Immature natural killer cell (primary cell): Measurements from ENCODE around the gene OR9A2. TPM values are rescaled to one million over a fixed set of nuclear protein-coding genes. Genes with fewer than 3 reads are reported as not detected.
"Not testable (repeated sequence)": the region's sequence is repeated elsewhere in the genome, so short reads cannot be mapped to it uniquely, and the experiment has no call there.

Source experiments
- DNase-seq, 3 donors: peaks; one replicate each; pipeline ENCODE4 v3.0.0; 2022; ENCODE audit warnings: mixed read lengths in 1 of 3
- H3K27ac Mint-ChIP-seq, 6 donors: one replicate each; pipeline ENCODE4 v1.8.0; 2020; ENCODE audit warnings: mixed read lengths in 6 of 6, mild to moderate bottlenecking in 5 of 6, inconsistent platforms in 4 of 6, moderate library complexity in 3 of 6
- H3K27me3 Mint-ChIP-seq, 3 donors: one replicate each; pipeline ENCODE4 v1.8.0; 2020 to 2021; ENCODE audit warnings: low read depth in 3 of 3, mild to moderate bottlenecking in 3 of 3, mixed read lengths in 3 of 3, moderate library complexity in 3 of 3, inconsistent platforms in 1 of 3
- H3K36me3 Mint-ChIP-seq, 3 donors: one replicate each; pipeline ENCODE4 v1.8.0; 2020; ENCODE audit warnings: mixed read lengths in 3 of 3, inconsistent platforms in 2 of 3, mild to moderate bottlenecking in 2 of 3
- H3K4me1 Mint-ChIP-seq, 2 donors: one replicate each; pipeline ENCODE4 v1.8.0; 2020; ENCODE audit warnings: inconsistent platforms in 2 of 2, mild to moderate bottlenecking in 2 of 2, mixed read lengths in 2 of 2, moderate library complexity in 1 of 2
- H3K4me3 Mint-ChIP-seq, 5 donors: one replicate each; pipeline ENCODE4 v1.8.0; 2020; ENCODE audit warnings: mild to moderate bottlenecking in 5 of 5, mixed read lengths in 5 of 5, inconsistent platforms in 3 of 5, moderate library complexity in 3 of 5
- H3K9me3 Mint-ChIP-seq, 6 donors: one replicate each; pipeline ENCODE4 v1.8.0; 2020; ENCODE audit warnings: mild to moderate bottlenecking in 6 of 6, mixed read lengths in 6 of 6, inconsistent platforms in 4 of 6, moderate library complexity in 3 of 6
- polyA plus RNA-seq, 3 donors: library from polyadenylated mRNA; unstranded; fragments of 300-500 nt; fragmentation: Illumina TruSeq; gene quantifications; one replicate each; pipeline ENCODE4 v1.2.3, GENCODE V29; 2021

OR9A2 gene
- polyA plus RNA-seq, 3 donors from 2014 or later, result not detected

GRCh38 chr7:142984297-142984696 is 42.6 kb downstream of the OR9A2 start:
- H3K4me1 Mint-ChIP-seq, result no peaks in the 10 kb centered on the region
- H3K27me3 Mint-ChIP-seq, result peaks cover 0 to 13% (median 7%) of the 10 kb centered on the region in 3 donors
- no peaks in the 10 kb centered on the region for H3K9me3 Mint-ChIP-seq
- H3K36me3 Mint-ChIP-seq, result no peaks in the 10 kb centered on the region
- no peak for DNase-seq
- no peak overlapping the region for H3K27ac Mint-ChIP-seq
- no peak overlapping the region for H3K4me3 Mint-ChIP-seq

GRCh38 chr7:142983825-142984224 is 43.1 kb downstream of the OR9A2 start:
- no peaks in the 10 kb centered on the region for H3K4me1 Mint-ChIP-seq
- H3K4me3 Mint-ChIP-seq, result no peak overlapping the region
- no peaks in the 10 kb centered on the region for H3K36me3 Mint-ChIP-seq
- peaks cover 0 to 3% (median 0%) of the 10 kb centered on the region in 6 donors for H3K9me3 Mint-ChIP-seq
- H3K27ac Mint-ChIP-seq, result no peak overlapping the region
- peaks cover 0 to 13% (median 7%) of the 10 kb centered on the region in 3 donors for H3K27me3 Mint-ChIP-seq
- no peak for DNase-seq

GRCh38 chr7:142978402-142978801 is 48.5 kb downstream of the OR9A2 start:
- DNase-seq, H3K27ac Mint-ChIP-seq, H3K9me3 Mint-ChIP-seq, H3K4me3 Mint-ChIP-seq, H3K4me1 Mint-ChIP-seq, H3K36me3 Mint-ChIP-seq: not testable (repeated sequence)
- peaks cover 1 to 11% (median 4%) of the 10 kb centered on the region in 3 donors for H3K27me3 Mint-ChIP-seq

Other genes starting within 250 kb of the OR9A2 start
- gene EPHB6, start 172.1 kb downstream of the OR9A2 start, polyA plus RNA-seq, result 1 to 10 TPM; 2.4 to 3.8 (median 2.6) TPM
- gene TRPV6, start 141.4 kb downstream of the OR9A2 start, polyA plus RNA-seq, result not detected
- not detected for gene TRPV5, start 93.4 kb downstream of the OR9A2 start, polyA plus RNA-seq
- not detected for gene LLCFC1, start 87.6 kb downstream of the OR9A2 start, polyA plus RNA-seq
- not detected for gene KEL, start 64.8 kb downstream of the OR9A2 start, polyA plus RNA-seq
- gene OR6V1, start 25.2 kb upstream of the OR9A2 start, polyA plus RNA-seq, result not detected
- gene PIP, start 104.9 kb upstream of the OR9A2 start, polyA plus RNA-seq, result not detected
- not detected for gene TAS2R39, start 156.3 kb upstream of the OR9A2 start, polyA plus RNA-seq
- not detected for gene TAS2R40, start 194.9 kb upstream of the OR9A2 start, polyA plus RNA-seq
- gene GSTK1, start 236.3 kb upstream of the OR9A2 start, polyA plus RNA-seq, result 100 to 1,000 TPM; 238 to 266 (median 252) TPM